MM.1S (cell line): ENCODE data around the gene ARPP19.

Experiments
- EZH2 ChIP-seq: fragments of 300-600 bp; sonication (generic); optimal IDR thresholded peaks from 2 replicates; pipeline ENCODE3; 2017; ENCODE audit warnings: low read depth, mild to moderate bottlenecking, antibody characterized with exemption, low read length, mixed read lengths
- EZH2phosphoT487 ChIP-seq: fragments of 300-600 bp; sonication (generic); IDR thresholded peaks from 2 replicates; pipeline ENCODE4 v1.6.1; 2018; ENCODE audit warnings: antibody characterized with exemption, low read length
- TF ChIP-seq, protein P1 (sequence below): fragments of 300-600 bp; sonication (generic); IDR thresholded peaks from 2 replicates; pipeline ENCODE4 v1.5.1; 2016; ENCODE audit warnings: antibody characterized with exemption, low read length, mixed read lengths

DNA sequence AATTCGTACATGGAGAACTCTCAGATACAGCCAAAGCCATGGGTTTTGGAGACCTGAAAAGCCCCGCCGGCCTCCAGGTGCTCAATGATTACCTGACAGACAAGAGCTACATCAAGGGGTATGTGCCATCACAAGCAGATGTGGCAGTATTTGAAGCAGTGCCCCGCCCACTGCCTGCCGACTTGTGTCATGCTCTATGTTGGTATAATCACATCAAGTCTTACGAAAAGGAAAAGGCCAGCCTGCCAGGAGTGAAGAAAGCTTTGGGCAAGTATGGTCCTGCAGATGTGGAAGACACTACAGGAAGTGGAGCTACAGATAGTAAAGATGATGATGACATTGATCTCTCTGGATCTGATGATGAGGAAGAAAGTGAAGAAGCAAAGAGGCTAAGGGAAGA is 63.7 kb downstream of the ARPP19 start:
- TF ChIP-seq, protein P1, sequence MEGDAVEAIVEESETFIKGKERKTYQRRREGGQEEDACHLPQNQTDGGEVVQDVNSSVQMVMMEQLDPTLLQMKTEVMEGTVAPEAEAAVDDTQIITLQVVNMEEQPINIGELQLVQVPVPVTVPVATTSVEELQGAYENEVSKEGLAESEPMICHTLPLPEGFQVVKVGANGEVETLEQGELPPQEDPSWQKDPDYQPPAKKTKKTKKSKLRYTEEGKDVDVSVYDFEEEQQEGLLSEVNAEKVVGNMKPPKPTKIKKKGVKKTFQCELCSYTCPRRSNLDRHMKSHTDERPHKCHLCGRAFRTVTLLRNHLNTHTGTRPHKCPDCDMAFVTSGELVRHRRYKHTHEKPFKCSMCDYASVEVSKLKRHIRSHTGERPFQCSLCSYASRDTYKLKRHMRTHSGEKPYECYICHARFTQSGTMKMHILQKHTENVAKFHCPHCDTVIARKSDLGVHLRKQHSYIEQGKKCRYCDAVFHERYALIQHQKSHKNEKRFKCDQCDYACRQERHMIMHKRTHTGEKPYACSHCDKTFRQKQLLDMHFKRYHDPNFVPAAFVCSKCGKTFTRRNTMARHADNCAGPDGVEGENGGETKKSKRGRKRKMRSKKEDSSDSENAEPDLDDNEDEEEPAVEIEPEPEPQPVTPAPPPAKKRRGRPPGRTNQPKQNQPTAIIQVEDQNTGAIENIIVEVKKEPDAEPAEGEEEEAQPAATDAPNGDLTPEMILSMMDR = no peak
- TF ChIP-seq EZH2phosphoT487 (no peak), EZH2 (no peak)
